ENCODE measurements around the gene C3. TPM values are rescaled to one million over a fixed set of nuclear protein-coding genes. Genes with fewer than 3 reads are reported as not detected.

C3 gene
- total and polyA plus RNA-seq, 2 of the 13 experiments (the other 11 are each of a cell fraction or from before 2014, with no cell fraction given): 1,455 to 6,272 TPM

- TF ChIP-seq, protein P1, sequence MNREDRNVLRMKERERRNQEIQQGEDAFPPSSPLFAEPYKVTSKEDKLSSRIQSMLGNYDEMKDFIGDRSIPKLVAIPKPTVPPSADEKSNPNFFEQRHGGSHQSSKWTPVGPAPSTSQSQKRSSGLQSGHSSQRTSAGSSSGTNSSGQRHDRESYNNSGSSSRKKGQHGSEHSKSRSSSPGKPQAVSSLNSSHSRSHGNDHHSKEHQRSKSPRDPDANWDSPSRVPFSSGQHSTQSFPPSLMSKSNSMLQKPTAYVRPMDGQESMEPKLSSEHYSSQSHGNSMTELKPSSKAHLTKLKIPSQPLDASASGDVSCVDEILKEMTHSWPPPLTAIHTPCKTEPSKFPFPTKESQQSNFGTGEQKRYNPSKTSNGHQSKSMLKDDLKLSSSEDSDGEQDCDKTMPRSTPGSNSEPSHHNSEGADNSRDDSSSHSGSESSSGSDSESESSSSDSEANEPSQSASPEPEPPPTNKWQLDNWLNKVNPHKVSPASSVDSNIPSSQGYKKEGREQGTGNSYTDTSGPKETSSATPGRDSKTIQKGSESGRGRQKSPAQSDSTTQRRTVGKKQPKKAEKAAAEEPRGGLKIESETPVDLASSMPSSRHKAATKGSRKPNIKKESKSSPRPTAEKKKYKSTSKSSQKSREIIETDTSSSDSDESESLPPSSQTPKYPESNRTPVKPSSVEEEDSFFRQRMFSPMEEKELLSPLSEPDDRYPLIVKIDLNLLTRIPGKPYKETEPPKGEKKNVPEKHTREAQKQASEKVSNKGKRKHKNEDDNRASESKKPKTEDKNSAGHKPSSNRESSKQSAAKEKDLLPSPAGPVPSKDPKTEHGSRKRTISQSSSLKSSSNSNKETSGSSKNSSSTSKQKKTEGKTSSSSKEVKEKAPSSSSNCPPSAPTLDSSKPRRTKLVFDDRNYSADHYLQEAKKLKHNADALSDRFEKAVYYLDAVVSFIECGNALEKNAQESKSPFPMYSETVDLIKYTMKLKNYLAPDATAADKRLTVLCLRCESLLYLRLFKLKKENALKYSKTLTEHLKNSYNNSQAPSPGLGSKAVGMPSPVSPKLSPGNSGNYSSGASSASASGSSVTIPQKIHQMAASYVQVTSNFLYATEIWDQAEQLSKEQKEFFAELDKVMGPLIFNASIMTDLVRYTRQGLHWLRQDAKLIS (CRISPR knock-in tag; IDR thresholded peaks at IDR 0.05): peak; percentile 42; the same call in 1 of the 2 replicates
- TF ChIP-seq GATA4 (IDR thresholded peaks at IDR 0.05; ENCODE audit: borderline replicate concordance, low read depth) (no peak), ZNF605 (CRISPR knock-in tag; IDR thresholded peaks at IDR 0.05) (no peak), NCOA2 (CRISPR knock-in tag; IDR thresholded peaks at IDR 0.05) (no peak), ZNF550 (CRISPR knock-in tag; IDR thresholded peaks at IDR 0.05; ENCODE audit: borderline replicate concordance) (no peak), NONO (IDR thresholded peaks at IDR 0.05) (no peak), NONO (CRISPR knock-in tag; conservative IDR thresholded peaks at IDR 0.05) (0 out of 2 replicates have a peak, but pooled peaks have one; percentile 50), ZNF354B (CRISPR knock-in tag; IDR thresholded peaks at IDR 0.05) (no peak), ZC3H13 (CRISPR knock-in tag; IDR thresholded peaks at IDR 0.05) (0 out of 2 replicates have a peak, but pooled peaks have one; percentile 30), ATF4 (CRISPR knock-in tag; IDR thresholded peaks at IDR 0.05) (no peak), ZFP41 (CRISPR knock-in tag; IDR thresholded peaks at IDR 0.05; ENCODE audit: borderline replicate concordance) (no peak), ZFP90 (CRISPR knock-in tag; IDR thresholded peaks at IDR 0.05; ENCODE audit: borderline replicate concordance) (no peak), PBX3 (CRISPR knock-in tag; IDR thresholded peaks at IDR 0.05; ENCODE audit: borderline replicate concordance) (no peak), MYC (CRISPR knock-in tag; IDR thresholded peaks at IDR 0.05; ENCODE audit: borderline replicate concordance) (no peak), MTERF4 (CRISPR knock-in tag; IDR thresholded peaks at IDR 0.05) (no peak), SATB2 (CRISPR knock-in tag; IDR thresholded peaks at IDR 0.05) (no peak), ZNF333 (CRISPR knock-in tag; IDR thresholded peaks at IDR 0.05; ENCODE audit: borderline replicate concordance) (no peak), TAF15 (IDR thresholded peaks at IDR 0.05; ENCODE audit: low read depth, low read length, poor library complexity, severe bottlenecking) (no peak), ZNF350 (CRISPR knock-in tag; IDR thresholded peaks at IDR 0.05; ENCODE audit: borderline replicate concordance, low read depth) (0 out of 2 replicates have a peak, but pooled peaks have one; percentile 49), KMT2B (CRISPR knock-in tag; IDR thresholded peaks at IDR 0.05) (no peak), SNAPC2 (CRISPR knock-in tag; IDR thresholded peaks at IDR 0.05) (no peak)
- TF ChIP-seq, protein P2, sequence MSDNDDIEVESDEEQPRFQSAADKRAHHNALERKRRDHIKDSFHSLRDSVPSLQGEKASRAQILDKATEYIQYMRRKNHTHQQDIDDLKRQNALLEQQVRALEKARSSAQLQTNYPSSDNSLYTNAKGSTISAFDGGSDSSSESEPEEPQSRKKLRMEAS (IDR thresholded peaks at IDR 0.05): no peak
- TF ChIP-seq, protein P3, sequence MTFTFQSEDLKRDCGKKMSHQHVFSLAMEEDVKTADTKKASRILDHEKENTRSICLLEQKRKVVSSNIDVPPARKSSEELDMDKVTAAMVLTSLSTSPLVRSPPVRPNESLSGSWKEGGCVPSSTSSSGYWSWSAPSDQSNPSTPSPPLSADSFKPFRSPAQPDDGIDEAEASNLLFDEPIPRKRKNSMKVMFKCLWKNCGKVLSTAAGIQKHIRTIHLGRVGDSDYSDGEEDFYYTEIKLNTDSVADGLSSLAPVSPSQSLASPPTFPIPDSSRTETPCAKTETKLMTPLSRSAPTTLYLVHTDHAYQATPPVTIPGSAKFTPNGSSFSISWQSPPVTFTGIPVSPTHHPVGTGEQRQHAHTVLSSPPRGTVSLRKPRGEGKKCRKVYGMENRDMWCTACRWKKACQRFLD (CRISPR knock-in tag; IDR thresholded peaks at IDR 0.05; ENCODE audit: borderline replicate concordance): no peak
These were observed 8.2 kb downstream of the C3 start (continued) for GRCh38 chr19:6712231-6712630.
